Pons (tissue), 1 donor: ENCODE measurements around the gene USP6NL.

Experiments used
- DNase-seq: peaks from one replicate; pipeline ENCODE4 v3.0.0-alpha.2; 2016; ENCODE audit warnings: low spot score

USP6NL gene

GRCh38 chr10:11616021-11616420 lies 4.6 kb upstream of the USP6NL start:
- no peak for DNase-seq

DNA sequence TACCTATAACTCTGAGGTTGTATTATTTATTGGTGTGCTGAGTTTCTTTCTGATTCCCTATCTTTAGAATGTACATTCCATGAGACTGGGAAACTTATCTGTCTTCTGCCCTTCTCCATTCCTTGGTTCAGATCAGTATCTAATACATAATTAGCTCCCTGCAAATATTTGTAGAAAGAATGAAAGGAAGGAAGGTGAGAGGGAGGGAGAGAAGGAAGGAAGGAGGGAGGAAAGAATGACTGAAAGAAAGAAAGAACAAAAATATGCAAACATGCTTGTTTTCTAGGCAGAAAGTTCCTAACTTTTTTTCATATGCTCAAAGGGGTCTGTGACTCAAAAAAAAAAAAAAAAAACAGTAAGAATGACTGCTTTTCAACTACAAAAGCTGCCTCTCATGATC lies 3.9 kb upstream of the USP6NL start:
- DNase-seq: no peak

GRCh38 chr10:11612021-11613001 lies 861 bp upstream of the USP6NL start:
- DNase-seq: peak; percentile 44

DNA sequence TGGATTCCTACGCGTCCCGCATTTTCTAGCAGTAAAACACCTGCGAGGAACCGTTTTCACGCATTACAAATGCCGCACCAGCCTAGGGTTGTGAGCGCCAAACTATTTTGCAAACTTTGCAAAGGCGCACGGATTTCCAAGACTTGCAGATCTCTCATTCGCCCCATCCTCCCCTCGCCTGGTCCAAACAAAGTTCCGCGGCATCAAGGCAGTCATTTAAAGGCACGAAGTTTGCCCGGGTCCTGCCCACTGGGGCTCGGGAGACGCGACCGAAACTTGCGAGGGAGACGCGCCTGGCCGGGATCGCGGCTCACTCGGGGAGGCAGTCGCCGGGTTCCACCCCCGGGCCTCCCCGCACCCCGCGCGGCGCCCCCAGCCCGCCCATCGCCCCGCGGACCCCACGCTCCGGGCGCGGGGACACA lies 613 bp downstream of the USP6NL start:
- DNase-seq: no peak

GRCh38 chr10:11610166-11610825 lies 1.2 kb downstream of the USP6NL start:
- DNase-seq: peak; percentile 37

- DNase-seq: no peak
Observed at GRCh38 chr10:11609492-11610093, 1.9 kb downstream of the USP6NL start.

- DNase-seq: no peak
Observed at GRCh38 chr10:11609052-11609451, 2.4 kb downstream of the USP6NL start.

- no peak for DNase-seq
Observed at GRCh38 chr10:11608159-11609013, 3.1 kb downstream of the USP6NL start.

DNA sequence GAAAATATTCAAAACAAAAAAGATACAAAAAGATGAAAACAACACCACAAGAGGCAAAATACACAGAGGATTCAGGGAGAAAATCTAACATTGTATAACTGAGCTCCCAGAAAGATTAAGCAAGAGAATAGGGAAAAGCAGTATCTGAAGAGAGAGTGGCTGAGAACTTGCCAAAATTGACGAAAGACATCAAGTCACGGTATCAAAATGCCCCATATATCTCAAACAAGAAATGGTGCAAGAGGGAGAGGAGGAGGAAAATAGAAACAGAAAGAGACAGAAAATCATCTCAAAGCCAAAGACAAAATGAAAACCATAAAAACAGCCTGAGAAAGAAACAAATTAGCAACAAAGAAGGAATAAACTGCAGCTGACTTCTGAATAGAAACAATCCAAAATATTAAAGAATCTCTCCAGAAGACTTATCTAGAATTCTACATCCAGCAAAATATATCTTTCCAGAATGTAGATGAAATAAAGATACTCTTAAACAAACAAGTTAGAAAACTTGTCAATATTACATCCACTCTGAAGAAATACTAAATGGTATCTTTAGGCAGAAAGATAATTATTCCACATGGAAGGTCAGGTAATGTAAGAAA lies 5.5 kb downstream of the USP6NL start:
- DNase-seq: no peak

DNA sequence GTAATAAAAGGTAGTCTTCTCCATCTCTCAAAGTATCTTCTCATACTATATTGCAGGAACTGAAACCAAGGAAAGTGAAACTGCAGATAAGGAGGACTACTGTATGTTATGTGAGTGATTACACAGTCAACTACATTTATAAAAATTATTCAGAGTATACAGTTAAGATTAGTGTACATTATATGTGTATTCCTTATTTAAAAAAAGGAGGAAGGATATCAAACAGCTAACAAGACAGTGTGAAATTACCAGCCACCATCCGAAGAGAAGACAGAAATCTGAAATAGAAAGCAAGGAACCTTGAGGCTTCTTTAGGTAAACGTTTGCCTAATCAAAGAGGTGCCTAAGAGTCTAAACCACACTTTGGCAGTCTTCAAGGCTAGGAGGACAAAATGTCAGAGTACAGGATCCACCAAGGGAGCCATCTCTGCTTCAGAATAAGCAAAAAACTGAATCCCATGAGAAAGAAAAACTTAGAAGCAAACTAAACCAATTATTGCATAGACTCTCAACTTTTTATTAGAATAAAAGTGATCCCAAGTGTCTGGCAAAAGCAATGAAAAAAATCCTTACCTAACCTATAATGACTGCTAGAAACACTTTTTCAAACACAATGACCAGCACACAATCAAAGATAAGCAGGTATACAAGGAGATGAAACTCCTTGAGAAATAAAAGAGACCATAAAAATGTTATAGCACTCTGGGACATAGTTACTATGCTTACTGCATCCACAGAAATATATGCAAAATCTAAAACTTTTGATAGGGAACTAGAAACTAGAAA lies 6.4 kb downstream of the USP6NL start:
- DNase-seq: no peak

- DNase-seq: no peak
Observed at GRCh38 chr10:11603741-11604140, 7.7 kb downstream of the USP6NL start.

DNA sequence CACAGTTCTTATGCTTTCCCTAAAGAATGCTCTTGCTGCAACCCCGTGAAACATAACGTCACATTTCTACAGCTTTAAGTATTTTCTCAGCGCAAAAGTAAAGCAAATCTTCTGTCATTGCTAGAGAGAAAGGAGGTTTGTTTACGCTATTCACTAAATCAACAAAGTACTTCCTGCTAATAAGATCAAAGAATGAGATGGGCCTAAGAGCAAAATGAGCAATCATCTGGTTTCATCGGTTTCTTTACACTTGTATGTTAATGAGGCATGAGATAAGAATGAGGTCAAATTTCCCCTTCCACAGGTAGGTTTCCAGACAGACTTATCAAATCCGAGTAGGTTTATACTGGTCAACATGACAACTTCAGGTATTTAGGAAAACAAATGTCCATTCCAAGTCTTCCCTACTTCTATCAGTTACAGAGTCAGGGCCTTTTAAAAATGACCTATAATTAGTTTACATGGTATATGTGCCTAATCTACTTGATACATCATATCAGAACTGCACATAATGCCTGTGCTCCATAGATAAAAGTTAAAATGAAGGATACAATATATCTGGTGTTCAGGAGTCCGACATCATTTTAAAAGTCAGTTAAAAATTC lies 8.4 kb downstream of the USP6NL start:
- DNase-seq: no peak

GRCh38 chr10:11602358-11602757 lies 9.1 kb downstream of the USP6NL start:
- no peak for DNase-seq

DNA sequence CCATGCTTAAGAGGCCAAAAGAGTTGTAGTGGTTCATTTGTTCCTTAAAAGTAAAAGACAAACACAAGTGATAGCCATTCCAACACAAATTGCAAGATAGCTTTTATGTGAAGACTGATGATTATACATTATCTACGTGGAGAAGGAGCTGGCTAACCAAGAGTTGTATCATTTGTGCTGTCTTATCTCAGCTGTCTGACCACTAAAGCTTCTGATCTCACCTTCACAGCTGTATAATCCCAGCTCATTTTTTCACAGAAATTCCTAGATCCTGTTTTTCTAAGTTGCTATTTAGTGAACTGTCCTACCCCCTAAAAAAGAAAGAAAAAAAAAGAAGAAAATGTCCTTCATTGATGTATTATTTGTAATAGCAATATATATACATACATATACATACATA lies 9.8 kb downstream of the USP6NL start:
- DNase-seq: no peak

DNA sequence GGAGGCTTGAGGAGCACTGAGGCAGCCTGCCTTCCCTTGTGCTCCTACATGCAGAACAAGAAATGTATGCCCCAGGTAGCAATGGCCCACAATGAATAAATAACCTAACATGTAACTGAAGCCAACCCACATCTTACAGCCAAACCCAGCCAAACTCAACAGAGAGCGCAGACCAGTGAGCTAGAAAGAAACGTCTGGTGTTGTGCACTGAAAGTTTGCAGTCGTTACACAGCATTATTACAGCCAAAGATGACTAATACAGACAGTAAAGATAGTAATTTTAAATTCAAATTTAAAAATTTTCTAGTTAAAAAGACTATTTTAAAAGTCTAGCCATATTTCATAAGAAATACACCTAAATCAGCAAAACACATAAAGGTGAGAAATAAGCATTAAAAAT lies 11.2 kb downstream of the USP6NL start:
- no peak for DNase-seq

DNA sequence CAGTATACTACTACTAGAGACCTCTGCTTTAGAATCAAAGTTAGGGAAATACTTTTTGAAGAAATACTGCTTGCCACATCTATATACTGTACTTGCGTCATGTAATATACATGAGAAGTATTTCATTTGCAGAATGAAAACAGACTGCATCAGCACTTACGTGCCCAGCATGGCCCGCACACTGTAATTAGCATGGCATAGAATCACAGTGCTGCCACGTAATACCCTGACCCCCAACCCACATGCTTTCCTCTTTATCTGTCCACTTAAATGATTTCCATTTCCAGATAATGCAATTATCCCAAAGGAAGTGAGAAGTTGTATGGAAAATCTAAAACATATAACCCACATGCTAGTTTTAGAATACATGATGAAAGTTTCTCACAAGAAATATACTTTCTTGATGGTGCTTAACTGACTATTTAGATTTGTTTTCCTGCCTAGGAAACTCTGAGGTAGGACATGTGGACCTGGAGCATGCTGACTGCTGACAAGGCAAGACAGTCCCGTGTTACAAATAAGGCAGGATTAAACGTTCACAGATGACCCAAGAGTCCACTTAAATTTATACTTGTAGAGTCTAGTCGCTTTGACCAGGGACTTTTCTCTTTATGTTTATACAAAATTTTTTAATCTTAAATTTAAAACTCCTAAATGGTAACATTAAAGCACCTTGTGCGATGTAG lies 12.6 kb downstream of the USP6NL start:
- DNase-seq: no peak

- DNase-seq: no peak
Observed at GRCh38 chr10:11597470-11597869, 14.0 kb downstream of the USP6NL start.

DNA sequence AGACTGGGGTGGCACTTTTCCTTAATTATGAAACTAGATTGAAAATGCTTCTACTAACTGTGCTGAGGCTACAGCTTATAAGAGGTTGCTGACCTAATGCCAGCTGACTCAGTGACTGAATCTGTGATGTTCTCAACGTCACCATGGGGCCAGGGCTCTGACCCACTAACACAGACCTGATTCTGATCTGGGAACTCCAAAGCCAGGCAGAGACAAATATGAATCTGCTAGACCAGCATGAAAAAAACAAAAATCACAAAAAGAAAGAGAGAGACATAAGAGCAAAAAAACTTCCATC lies 16.1 kb downstream of the USP6NL start:
- DNase-seq: no peak

DNA sequence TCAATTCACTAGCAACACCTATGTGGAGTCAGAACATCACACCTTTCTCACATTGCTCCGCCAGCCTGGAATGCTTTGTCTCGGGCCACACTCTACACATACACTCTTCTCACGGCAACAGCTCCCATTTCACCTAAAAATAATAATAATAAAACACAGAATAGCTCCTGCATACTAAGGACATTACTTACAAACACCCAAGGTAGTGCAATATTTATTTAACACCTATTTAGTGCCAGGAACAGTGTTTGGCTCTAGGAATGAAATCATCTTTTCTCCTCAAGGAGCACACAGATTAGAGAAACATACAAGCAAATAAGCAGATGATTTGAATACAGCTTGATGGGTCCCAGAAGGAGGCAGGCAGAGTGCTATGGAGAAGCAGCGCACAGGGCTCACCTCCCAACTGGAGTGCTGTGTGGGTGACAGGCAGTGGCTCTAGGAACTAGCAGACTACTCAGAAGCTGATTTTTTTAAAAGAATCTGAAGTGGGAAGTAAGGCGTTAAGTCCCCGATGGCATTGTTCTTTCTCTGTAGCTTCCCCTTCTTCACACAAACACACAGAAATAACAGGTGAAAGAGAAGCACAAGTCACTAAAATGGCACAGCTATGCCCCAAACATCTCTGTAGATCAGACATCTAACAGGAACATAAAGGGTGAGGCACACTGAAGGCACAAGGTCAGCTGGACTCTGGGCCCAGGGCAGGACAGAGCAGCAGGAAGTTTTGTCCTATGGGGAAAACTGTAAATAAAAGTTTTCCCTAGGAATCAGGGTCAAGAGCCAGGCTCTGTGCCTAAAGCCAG lies 16.7 kb downstream of the USP6NL start:
- DNase-seq: peak; percentile 33
